Stimulated activated CD8-positive, alpha-beta memory T cell treated with anti-CD3 and anti-CD28 coated beads, Interleukin-7, amount 100 ng/mL, for 48 hours (primary cell): Measurements from ENCODE around the gene TOP1.

Experiments
- DNase-seq, 2 donors: peaks; one replicate each; pipeline ENCODE4 v3.0.0-alpha.2; 2020; ENCODE audit warnings: low read depth in 1 of 2; ENCODE audit errors: extremely low read depth in 1 of 2

The TOP1 gene

DNA sequence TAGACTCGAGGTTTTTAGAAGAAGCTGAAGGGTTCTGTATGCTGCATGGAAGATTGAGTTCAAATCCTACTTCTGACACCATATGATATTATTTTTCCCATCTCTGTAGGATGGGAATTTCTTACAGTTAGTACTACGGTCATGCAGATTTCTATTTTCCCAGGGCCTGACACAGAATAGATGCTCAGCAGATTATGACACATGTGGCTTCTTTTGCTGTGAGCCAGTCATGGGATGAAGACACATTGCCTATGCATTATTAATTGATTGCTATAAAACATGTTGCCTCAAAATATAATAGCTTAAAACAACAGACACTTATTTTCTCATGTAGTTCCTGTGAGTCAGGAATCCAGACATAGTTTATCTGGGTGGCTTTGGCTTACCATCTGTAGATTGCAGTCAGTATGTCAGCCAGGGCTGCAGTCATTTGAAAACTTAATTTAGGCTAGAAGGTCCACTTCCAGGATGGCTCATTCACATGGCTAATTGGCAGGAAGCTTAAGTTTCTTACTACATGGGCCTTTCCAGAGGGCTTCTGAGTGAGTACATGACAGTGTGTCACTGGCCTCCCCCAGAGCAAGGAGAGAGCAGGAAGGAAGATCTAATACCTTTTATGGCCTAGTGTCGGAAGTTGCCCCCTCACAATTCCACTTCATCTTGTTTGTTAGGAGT lies 29.5 kb downstream of the TOP1 start:
- no peak for DNase-seq

DNA sequence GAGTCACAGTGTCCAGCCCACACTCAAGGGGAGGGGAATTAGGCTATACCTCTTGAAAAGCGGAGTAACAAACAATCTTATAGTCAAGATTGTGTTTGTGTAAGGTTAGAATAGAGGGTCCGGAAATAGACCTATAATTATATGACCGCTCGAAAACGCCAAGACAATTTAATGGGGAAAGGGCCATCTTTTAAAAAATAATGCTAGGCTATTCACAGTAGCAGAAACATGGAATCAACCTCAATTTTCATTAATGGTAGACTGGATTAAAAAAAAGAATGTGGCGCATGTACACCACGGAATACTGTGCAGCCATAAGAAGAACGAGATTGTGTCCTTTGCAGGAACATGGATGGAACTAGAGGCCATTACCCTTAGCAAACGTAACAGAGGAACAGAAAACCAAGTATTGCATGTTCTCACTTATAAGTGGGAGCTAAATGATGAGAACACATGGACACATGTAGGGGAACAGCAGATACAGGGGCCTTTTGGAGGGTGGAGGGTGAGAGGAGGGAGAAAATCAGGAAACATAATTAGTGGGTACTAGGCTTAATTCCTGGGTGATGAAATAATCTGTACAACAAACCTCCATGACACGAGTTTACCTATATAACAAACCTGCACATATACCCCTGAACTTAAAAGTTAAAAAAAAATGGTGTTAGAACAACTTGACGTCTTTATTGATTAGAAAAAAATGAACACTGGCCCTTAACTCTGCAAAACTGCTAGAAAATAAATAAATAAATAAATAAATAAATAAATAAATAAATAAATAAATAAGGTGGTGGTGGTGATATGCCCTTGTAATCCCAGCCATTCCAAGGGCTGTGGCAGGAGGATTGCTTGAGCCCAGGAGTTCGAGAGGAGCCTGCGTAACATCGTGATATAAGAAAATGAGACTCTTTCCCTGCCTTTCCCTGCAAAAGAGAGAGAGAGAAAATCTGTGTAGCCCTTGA lies 30.3 kb downstream of the TOP1 start:
- DNase-seq = no peak

DNA sequence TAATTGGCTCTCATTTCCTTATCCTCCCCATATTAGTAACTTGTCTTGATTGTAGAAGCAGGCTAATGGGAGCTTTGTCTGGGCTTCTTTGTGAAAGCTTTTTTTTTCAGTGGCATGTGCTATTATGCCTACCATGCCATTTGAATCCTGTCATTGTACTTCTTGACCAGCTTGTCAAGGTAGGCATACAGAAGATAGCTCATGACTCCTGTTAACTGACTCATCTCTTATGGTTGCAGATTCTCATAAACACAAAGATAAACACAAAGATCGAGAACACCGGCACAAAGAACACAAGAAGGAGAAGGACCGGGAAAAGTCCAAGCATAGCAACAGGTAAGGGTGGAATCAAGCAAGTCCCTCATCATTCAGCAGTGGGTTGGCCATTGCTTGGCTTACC lies 32.5 kb downstream of the TOP1 start:
- DNase-seq = no peak

DNA sequence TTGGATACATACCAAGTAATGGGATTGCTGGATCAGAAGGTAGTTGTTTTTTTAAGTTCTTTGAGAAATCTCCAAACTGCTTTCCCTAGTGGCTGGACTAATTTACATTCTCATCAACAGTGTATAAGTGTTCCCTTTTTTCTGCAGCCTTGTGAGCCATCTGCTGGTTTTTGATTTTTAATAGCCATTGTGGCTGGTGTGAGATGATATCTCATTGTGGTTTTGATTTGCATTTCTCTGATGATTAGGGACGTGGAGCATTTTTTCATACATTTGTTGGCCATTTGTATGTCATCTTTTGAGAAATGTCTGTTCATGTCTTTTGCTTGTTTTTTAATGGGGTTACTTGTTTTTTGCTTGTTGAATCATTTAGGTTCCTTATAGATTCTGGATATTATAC lies 34.8 kb downstream of the TOP1 start:
- no peak for DNase-seq

DNA sequence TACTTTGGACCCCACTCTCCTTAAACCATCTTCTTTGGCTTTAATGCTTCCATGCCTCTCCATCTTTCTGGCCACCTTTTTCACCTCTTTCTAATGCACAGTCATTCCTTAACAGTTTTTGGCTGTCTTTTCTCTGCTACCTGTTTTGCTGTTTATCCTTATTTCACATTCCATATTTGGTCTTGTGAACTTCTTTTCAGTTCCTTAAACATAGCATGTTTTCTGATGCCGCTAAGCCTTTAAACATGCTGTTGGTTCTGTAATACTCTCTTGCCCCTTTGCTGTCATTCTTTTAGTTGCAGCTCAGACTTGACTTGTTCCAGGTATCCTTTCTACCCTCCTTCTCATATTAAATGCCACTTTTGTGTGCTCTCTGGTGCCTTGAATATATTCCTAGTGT lies 35.8 kb downstream of the TOP1 start:
- DNase-seq = no peak

DNA sequence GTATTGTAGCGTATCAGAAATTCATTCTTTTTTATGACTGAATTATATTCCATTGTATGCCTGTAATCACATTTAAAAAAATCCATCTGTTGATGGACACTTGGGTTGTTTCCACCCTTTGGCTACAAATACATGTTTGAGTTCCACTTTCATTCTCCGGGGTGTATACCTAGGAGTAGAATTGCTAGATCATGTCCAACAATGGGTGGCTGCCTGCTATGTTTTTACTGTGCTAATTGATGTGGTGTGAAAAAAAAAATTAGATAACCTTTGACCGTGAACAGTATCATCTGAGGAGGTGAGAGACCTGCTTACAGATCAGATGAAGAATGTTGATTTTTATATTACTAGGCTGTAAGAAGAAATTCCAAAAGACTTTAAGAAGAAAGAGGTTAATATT lies 37.1 kb downstream of the TOP1 start:
- no peak for DNase-seq

DNA sequence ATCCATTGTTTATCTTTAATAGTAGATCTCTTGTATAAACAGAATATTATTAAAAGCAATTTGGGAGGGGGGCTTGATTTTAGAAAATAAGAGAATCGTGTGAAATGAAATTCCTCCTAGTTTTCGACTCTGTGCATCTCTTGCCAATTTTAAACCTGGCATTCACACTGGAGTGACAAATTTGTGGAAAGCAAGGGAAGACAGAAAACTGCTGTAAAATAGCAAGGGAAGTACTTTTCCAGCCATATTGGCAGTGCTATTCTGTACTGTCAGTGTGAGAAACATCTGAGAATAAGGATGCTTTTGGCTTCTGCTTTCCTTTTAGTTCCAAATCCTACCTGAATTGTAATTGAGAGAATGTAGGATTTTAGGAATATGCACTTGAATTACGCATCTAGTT lies 40.2 kb downstream of the TOP1 start:
- DNase-seq = no peak

DNA sequence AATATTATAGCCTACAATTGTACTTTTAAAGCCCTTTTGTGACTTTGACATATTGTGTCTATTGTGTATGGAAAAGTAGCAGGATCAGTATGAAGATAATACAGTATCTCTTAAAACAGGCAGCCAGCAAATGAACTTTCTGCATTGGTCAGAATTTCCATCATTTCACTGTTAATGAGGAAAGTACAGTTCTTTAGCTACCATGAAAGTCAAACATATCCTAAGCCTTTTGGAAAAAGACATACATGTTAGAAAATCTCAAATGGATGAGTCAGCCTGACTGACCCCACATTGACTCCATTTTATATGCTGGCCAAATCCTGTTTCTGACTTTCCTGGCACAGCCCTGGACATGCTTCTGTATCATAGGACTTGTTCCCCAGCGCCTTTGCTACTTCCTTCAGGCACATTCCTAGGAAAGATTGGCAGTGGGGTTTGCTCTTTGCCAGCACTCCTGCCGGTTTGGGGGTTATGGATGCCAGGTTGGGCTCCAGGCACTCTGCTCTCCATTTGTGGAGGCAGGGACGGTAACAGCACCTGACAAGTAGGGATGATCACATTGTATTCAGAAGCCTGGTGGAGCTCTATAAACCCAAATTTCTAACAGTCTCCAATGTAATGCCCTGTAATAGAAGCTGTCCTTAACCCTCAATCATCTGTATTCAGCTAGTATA lies 43.7 kb downstream of the TOP1 start:
- no peak for DNase-seq

DNA sequence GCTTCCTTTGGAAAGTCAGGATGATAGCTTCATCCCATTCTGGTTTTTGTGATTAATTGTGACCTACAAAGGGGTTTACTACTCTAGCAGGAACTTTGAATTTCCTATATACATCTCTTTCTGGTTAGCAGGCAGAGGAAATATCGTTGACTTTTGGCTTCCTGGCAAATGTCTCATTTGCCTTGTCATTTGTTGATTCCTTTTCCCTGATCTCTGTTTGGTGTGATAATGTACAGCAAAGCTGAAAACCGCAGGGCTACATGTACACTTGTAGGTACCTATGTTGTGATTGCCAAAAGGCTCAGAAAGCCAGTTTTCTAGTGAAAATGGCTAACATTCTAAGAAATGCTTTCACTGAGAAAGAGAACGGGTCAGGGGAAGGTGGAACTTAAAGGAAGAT lies 44.3 kb downstream of the TOP1 start:
- no peak for DNase-seq

DNA sequence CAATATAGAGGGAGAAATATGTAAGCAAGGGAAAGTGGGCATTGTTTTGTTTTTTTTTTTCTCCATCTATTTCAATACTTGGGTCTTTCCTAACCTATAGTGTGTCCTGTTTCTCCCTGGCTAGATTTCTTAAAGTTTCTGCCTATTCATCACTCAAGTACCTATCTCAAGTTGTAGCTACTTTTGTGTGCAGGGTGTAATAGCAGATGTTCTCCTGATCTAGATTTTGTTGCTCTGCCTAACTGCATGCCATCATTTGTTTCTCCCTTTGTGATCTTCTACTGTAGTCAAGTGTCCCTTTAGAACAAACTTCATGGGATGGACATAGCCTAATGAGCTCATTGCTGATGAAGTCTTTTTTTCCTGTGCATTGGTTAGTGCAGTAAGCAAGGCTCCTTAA lies 45.8 kb downstream of the TOP1 start:
- DNase-seq = no peak

DNA sequence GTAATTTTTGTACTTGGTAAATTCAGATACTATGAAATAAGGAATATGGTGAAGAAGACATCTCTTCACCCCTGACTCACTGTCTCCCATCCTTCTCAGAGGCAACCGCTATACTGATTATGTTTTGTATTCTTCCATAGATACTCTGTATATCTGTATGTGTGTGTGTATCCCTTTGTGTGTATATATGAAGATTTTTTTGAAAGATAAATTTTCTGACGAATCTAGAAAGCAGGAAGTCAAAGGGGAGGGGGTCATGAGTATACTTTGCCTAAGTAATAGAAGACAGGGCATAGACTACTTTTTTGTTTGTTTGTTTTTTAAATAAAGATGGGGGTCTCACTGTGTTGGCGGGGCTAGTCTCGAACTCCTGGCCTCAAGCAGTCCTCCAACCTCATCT lies 48.2 kb downstream of the TOP1 start:
- DNase-seq = no peak

DNA sequence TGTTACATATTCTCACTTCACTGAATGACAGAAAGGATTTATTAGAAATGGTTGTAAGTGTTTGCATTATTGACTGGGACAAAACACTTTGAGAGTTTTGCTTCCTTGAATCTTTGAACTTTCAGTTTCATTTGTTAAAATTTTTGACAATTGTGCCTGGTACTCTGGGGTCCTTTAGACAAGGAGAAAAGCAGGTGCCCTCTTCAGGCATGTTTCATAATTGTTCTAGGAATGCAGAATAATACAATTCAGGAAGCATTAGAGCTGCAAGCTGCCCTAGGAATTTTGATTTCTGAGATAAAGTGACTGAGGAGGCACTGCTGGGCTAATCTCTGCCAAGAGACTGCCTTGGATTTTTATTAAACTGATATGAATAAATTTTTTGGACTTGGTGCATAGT lies 49.7 kb downstream of the TOP1 start:
- no peak for DNase-seq

DNA sequence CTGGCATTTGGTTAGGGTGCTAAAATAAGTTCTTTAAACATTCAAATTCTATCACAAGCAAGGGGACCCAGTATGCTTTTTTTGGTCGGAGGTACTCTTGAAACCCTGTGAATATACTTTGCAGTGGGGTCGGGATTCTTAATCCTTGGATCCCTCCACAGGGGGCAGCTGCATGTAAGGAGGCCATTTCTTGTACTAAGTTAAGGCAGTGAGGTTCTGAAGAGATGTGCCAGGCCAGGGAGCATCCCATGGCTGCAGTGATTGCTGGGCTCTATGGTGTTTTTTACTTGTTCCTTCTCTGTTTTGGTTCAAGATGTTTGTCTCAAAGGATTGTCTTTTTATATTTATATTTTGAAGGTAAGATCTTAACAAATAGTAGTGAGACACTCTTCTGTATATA lies 50.4 kb downstream of the TOP1 start:
- DNase-seq = no peak

DNA sequence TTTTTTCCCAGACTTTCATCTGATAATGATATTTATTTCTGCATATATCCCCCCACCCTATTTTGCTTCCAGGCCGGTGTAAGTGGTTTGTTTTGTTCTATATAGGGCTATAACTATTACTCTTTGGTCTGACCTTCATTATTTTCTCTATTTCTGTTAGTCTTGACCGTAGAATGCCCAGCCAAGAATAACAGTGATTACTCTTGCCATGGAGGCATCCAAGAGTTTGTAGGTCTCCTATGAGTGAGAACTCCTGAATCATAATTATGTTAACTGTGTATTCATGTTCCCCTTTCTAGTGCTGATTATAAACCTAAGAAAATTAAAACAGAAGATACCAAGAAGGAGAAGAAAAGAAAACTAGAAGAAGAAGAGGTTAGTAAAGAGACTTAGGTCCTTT lies 52.2 kb downstream of the TOP1 start:
- DNase-seq = no peak

DNA sequence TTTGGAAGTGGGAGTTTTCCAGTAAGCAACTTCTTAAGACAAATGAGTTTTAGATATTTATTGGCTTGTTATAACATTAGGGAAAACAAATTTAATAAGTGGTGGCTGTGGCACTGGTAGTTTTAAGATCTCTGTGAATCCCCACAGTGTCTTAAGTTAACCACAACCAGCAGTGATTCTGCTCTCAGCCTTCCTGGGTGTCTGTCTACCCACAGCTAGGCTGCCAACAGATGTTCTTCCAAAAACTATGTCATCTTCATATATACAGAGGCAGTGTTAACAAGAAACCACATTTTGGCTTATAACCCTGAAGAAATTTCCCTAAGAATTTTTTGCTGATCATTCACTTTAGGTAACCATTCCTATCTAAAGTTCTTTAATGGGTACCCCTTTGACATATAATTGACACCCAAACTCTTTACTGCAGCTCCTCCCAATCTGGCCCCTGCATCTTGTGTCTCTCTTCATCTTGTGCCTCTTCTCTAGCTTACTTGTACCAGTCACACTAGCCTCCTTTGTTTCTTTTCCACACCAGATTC lies 52.7 kb downstream of the TOP1 start:
- no peak for DNase-seq

DNA sequence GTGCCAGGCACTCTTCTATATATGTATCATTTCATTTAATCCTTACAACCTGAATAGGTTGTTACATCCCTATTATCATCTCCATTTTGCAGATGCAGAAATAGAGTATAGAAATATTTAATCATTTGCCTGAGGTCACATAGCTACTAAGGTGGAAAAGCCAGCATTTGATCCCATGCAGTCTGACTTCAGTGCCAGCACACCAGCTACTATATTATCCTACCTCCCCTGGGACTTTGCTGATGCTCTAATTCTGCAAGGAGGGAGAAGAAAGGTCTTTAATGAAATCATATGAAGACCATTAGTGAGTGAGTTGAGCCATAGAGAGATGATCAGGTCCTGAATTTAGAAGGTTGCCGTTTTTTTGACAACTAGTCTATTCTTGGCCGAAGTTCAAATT lies 53.7 kb downstream of the TOP1 start:
- DNase-seq = no peak

DNA sequence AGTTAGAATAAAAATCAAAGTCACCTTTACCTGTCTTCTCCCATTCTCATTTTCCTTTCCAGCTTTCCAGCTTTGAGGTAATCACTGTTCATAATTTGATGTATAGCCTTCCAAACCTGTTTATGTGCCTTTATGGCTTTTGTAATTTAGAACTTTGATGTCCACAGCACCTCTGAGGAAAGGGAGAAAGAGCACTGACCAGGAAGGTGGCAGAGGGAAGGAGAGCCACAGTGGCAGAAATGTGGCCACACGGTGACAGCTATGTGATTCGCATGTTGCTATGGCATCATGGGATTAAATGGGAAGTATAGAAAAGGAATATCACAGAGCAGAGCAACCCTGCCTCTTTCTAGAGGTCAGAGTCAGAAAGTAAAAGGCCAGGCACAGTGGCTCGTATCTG lies 57.0 kb downstream of the TOP1 start:
- no peak for DNase-seq

DNA sequence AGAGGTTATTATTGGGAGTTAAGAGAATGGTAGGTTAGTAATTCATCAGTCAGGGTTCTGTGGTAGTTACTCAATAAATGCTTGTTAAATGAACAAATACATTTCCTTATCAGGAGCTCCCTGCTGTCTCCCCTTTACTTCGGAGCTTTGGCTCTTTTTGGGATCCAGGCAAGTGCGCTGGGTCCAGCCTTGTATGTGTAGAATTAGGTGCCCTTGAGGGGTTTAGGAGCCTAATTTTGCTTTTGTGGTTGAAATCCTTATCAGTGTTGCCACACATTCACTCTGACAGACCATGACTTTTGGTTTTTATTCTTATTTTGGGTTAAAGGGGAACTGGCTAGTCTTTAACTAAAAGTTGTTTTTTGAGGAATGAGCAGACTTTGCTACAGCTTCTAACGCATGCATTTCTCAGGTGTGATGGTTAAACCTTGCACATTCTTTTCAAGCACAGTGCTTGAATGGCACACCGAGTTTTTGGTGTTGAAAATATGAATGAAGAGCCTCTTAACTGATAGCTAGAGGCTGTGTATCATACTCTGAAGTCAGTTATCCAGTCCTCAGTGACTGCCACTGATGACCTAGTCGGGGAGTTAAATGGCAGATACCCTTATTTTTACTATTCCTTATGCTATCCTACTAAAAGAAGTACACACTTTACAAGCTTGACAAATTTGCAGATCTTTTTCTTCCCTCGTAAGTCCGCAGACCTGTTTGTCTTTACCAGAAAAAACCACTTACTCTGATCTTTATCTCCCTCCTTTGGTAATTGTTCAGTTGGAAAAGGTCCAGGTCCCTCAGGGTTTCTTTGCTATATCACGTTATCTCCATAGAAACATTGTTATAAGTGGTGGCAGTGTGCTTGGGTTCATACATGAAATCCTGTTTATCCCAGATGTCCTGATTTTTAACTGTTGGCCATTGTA lies 58.0 kb downstream of the TOP1 start:
- no peak for DNase-seq

DNA sequence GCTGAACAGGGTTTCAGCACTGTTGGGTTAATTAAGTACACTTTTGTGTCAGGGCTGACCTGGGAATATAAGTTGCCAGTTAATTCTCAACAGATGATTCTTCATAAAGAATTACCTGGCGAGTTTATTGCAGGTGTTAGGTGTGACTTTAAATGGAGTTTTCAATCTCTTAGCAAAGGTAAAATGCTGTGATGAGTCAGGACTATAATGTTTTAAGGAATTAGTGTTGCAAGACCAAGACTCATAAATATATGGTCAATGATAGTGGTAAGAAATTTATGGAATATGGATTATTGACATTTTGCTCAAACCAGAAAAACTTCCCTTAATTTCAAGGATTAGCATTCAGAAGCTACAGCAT lies 58.7 kb downstream of the TOP1 start:
- DNase-seq = no peak

DNA sequence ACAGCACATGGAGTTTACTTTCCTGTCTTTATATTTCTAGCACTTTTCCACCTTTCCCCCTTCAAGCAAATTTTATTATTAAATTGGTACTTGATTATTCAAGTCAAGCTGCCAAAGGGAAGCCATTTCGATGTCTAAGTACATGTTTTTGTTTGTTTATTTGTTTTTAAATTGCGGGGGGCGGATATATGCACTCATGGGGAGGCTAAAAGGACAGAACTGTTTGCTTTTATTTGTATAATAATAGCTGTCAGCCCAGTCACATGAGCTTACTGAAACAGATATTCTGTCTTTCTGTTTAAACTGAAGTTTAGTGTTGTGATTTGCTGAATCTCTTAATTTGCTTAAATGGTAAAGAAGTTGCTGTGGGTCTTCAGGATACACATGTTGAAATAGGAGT lies 59.2 kb downstream of the TOP1 start:
- no peak for DNase-seq

DNA sequence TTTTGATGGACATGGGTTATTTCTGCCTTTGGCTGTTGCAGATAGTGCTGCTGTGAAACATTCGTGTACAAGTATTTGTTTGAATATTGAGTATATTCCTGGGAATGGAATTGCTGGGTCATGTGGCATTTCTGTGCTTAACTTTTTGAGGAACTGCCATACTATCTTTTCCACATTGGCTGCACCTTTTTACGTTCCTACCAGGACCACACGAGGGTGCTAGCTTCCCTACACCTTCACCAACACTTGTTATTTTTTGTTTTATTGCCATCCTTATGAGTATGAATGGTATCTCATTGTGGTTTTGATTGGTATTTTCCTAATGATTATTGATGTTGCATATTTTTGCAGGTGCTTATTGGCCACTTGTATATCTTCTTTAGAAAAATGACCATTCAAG lies 60.9 kb downstream of the TOP1 start:
- no peak for DNase-seq
